GM12878 (cell line): ENCODE measurements around the gene ANKRD33B.

Experiments used
- CBX3 ChIP-seq: fragments of 200-600 bp; sonication (generic); IDR thresholded peaks from 2 replicates; pipeline ENCODE4 v1.6.1; 2016; ENCODE audit warnings: low read depth, borderline replicate concordance
- GABPA ChIP-seq: IDR thresholded peaks from 2 replicates; pipeline ENCODE4 v1.6.1; 2014; ENCODE audit warnings: antibody characterized with exemption, low read depth, mild to moderate bottlenecking, inconsistent platforms
- HCFC1 ChIP-seq: fragments of 150-350 bp; IDR thresholded peaks from 2 replicates; pipeline ENCODE4 v1.6.1; 2014; ENCODE audit warnings: low read length
- HDAC6 ChIP-seq: fragments of 200-600 bp; sonication (generic); IDR thresholded peaks from one replicate; pipeline ENCODE4 v1.8.0; 2017; ENCODE audit warnings: antibody characterized with exemption; ENCODE audit not compliant: unreplicated experiment
- MYC ChIP-seq: IDR thresholded peaks from 2 replicates; pipeline ENCODE4 v1.6.1; 2011; ENCODE audit warnings: mild to moderate bottlenecking, low read length, moderate library complexity, inconsistent platforms; ENCODE audit not compliant: insufficient read depth, insufficient replicate concordance, insufficient read length, severe bottlenecking
- POLR2A ChIP-seq: IDR thresholded peaks from 2 replicates; pipeline ENCODE4 v1.6.1; 2011; ENCODE audit warnings: low read depth, mild to moderate bottlenecking, low read length
- RCOR1 ChIP-seq: conservative IDR thresholded peaks from 2 replicates; pipeline ENCODE4 v1.6.1; 2012; ENCODE audit warnings: low read depth, low read length, improper control_type of control experiment
- SMC3 ChIP-seq: IDR thresholded peaks from 2 replicates; pipeline ENCODE4 v1.6.1; 2011; ENCODE audit warnings: low read length, improper control_type of control experiment, borderline replicate concordance
- SREBF2 ChIP-seq: IDR thresholded peaks from 2 replicates; pipeline ENCODE4 v1.6.1; 2012; ENCODE audit warnings: mild to moderate bottlenecking, low read length
- TBL1XR1 ChIP-seq: IDR thresholded peaks from 2 replicates; pipeline ENCODE4 v1.6.1; 2012; ENCODE audit warnings: low read depth, low read length, improper control_type of control experiment
- TF ChIP-seq, protein P1 (sequence below): IDR thresholded peaks from 2 replicates; pipeline ENCODE4 v1.6.1; 2012; ENCODE audit warnings: low read depth, low read length, improper control_type of control experiment
- TF ChIP-seq, protein P2 (sequence below): IDR thresholded peaks from 2 replicates; pipeline ENCODE4 v1.6.1; 2011; ENCODE audit warnings: borderline replicate concordance, low read depth, mild to moderate bottlenecking, moderate library complexity, mixed read lengths, low read length; ENCODE audit not compliant: insufficient read depth; ENCODE audit errors: extremely low read length
- TF ChIP-seq, protein P3 (sequence below), 3 experiments: IDR thresholded peaks in 2 of 3; conservative IDR thresholded peaks in 1 of 3; 2 replicates each; pipeline ENCODE4 v1.5.1; 2011; ENCODE audit warnings: low read depth in 3 of 3, low read length in 3 of 3, mild to moderate bottlenecking in 3 of 3, control low read depth in 2 of 3, moderate library complexity in 2 of 3, inconsistent platforms in 1 of 3, mixed read lengths in 1 of 3; ENCODE audit not compliant: control insufficient read depth in 2 of 3, insufficient read depth in 1 of 3; ENCODE audit errors: extremely low read depth in 1 of 3

DNA sequence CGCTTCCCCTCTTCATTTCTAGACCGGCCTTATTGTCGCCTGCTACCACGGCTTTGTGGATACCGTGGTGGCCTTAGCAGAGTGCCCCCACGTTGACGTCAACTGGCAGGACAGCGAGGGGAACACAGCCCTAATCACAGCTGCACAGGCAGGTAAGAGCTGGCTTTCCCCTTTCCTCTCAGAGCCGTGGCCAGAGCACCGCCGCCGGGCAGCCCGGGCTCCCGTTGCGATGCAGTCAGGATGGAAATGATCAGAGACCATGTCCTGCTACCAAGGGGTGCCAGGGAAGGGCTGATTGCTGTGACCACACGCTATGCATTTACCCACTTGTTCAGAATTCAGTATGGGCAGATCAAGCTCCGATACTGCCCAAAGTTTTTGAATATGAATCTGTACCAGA, 54.4 kb downstream of the ANKRD33B start:
- TF ChIP-seq SREBF2: no peak
- TF ChIP-seq, protein P1, sequence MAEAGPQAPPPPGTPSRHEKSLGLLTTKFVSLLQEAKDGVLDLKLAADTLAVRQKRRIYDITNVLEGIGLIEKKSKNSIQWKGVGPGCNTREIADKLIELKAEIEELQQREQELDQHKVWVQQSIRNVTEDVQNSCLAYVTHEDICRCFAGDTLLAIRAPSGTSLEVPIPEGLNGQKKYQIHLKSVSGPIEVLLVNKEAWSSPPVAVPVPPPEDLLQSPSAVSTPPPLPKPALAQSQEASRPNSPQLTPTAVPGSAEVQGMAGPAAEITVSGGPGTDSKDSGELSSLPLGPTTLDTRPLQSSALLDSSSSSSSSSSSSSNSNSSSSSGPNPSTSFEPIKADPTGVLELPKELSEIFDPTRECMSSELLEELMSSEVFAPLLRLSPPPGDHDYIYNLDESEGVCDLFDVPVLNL: no peak
- TF ChIP-seq RCOR1: no peak
- TF ChIP-seq, protein P2, sequence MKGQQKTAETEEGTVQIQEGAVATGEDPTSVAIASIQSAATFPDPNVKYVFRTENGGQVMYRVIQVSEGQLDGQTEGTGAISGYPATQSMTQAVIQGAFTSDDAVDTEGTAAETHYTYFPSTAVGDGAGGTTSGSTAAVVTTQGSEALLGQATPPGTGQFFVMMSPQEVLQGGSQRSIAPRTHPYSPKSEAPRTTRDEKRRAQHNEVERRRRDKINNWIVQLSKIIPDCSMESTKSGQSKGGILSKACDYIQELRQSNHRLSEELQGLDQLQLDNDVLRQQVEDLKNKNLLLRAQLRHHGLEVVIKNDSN: no peak
- TF ChIP-seq, protein P3, sequence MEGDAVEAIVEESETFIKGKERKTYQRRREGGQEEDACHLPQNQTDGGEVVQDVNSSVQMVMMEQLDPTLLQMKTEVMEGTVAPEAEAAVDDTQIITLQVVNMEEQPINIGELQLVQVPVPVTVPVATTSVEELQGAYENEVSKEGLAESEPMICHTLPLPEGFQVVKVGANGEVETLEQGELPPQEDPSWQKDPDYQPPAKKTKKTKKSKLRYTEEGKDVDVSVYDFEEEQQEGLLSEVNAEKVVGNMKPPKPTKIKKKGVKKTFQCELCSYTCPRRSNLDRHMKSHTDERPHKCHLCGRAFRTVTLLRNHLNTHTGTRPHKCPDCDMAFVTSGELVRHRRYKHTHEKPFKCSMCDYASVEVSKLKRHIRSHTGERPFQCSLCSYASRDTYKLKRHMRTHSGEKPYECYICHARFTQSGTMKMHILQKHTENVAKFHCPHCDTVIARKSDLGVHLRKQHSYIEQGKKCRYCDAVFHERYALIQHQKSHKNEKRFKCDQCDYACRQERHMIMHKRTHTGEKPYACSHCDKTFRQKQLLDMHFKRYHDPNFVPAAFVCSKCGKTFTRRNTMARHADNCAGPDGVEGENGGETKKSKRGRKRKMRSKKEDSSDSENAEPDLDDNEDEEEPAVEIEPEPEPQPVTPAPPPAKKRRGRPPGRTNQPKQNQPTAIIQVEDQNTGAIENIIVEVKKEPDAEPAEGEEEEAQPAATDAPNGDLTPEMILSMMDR (IDR thresholded peaks at IDR 0.05 in 2 of 3, conservative IDR thresholded peaks at IDR 0.05 in 1 of 3; ENCODE audit: control insufficient read depth in 2 of 3, extremely low read depth in 1 of 3, insufficient read depth in 1 of 3, low read depth in 3 of 3, low read length in 3 of 3): no peak
- no peak for TF ChIP-seq CBX3
- no peak for TF ChIP-seq HDAC6
- no peak for TF ChIP-seq POLR2A
- no peak for TF ChIP-seq MYC
- TF ChIP-seq GABPA: no peak
- TF ChIP-seq TBL1XR1: no peak
- no peak for TF ChIP-seq SMC3
- TF ChIP-seq HCFC1: no peak
